Fibroblast of gingiva (primary cell): ENCODE results near the gene TP53TG3.
"Not testable (repeated sequence)": the region's sequence is repeated elsewhere in the genome, so short reads cannot be mapped to it uniquely, and the experiment has no call there.

Experiments used
- DNase-seq: peaks from one replicate; pipeline ENCODE4 v3.0.0-alpha.2; 2011; ENCODE audit warnings: low read depth

Gene TP53TG3, protein sequence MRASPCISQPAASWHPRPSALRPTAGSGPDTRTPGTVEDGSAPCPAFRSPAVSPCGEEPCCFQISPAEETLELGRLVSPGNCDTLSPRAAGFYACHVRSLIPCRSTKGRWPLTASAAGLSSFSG

DNA sequence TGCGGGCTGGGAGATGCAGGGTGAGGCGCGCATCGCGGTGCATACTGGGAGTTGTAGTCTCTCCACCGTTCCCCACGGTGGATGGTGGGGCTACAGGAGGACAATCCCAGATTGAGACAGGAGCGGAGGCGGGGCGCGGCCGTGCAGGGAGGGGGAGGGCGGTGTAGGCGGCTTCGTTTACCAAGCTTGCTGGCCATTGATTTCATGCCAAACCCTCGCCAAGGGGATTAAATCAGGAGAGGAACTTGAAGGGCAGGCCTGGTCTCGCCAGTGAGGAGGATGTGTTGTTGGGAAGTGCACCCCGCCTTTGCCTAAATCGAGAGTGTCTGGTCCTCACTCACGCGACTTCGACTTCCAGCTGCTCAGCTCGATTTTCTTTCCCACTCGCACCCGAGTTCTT lies at the start of gene TP53TG3:
TSS of gene TP53TG3 (minus strand) at position 101 of the 400 bp plus-strand sequence. CDS start at position 33, 68 bp downstream.
- DNase-seq: not testable (repeated sequence)

DNA sequence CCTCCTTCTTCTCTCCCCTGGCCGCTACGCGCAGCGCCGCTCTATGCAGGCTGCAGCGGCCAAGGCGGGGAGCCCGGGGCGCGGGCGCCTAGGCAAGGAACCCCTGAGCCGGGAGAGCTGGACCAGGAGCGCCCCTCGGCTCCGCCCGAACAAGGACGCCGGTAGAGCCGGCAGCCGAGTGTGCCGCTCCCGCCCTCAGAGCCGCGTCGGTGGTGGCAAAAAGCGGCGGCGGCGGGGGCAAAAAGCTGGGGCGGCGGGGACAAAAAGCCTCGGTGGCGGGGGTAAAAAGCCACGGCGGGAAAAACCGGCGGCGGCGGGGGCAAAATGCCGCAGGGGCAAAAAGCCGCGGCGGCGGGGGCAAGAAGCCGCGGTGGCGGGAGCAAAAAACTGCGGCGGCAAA lies 25.1 kb downstream of the TP53TG3 start:
- not testable (repeated sequence) for DNase-seq

DNA sequence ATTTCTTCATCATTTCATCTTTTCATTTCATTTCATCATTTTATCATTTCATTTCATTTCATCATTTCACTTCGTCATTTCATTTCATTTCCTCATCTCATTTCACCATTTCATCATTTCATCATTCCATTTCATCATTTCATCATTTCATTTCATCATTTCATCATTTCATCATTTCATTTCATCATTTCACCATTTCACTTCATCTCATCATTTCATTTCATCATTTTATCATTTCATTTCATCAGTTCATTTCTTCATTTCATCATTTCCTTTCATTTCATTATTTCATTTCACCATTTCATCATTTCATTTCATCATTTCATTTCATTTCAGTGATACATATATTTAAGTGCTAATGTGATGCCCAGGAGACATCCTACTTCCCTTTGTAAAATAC lies 28.4 kb downstream of the TP53TG3 start:
- not testable (repeated sequence) for DNase-seq

DNA sequence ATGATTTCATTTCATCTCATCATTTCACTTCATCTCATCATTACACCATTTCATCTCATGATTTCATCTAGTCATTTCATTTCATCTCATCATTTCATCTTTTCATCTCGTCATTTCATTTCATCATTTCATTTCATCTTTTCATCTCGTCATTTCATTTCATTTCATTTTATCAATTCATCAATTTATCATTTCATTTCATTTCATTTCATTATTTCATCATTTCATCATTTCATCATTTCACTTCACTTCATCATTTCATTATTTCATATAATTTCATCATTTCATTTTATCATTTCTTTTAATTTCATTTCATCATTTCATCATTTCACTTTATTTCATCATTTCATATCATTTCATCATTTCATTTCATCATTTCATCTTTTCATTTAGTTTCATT lies 29.2 kb downstream of the TP53TG3 start:
- DNase-seq: not testable (repeated sequence)

DNA sequence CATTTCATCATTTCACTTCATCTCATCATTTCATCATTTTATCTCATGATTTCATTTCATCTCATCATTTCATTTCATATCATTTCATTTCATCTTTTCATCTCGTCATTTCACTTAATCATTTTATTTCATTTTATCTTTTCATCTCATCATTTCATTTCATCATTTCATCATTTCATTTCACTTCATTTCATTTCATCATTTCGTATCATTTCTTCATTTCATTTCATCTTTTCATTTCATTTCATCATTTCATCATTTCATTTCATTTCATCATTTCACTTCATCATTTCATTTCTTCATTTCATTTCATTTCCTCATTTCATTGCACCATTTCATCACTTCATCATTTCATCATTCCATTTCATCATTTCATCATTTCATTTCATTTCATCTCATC lies 29.8 kb downstream of the TP53TG3 start:
- DNase-seq: not testable (repeated sequence)

DNA sequence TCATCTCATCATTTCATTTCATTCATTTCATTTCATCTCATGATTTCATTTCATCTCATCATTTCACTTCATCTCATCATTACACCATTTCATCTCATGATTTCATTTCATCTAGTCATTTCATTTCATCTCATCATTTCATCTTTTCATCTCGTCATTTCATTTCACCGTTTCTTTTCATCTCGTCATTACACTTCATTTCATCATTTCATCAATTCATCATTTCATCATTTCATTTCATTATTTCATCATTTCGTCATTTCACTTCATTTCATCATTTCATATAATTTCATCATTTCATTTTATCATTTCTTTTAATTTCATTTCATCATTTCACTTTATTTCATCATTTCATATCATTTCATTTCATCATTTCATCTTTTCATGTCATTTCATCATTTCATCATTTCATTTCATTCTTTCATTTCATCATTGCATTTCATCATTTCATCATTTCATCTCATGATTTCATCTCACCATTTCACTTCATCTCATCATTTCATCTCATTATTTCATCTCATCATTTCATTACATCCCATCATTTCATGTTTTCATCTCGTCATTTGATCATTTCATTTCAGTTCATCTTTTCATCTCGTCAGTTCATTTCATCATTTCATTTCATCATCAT lies 30.6 kb downstream of the TP53TG3 start:
- DNase-seq: not testable (repeated sequence)

DNA sequence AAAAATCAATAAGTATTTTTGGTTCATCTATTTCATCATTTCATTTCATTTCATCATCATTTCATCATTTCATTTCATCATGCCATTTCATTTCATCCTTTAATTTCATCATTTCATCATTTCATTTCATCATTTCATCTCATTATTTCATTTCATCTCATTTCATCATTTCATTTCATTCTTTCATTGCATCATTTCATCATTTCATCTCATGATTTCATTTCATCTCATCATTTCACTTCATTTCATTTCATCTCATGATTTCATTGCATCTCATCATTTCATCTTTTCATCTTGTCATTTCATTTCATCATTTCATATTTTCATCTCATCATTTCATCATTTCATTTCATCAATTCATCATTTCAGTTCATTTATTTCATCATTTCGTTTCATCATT lies 31.2 kb downstream of the TP53TG3 start:
- DNase-seq: not testable (repeated sequence)

DNA sequence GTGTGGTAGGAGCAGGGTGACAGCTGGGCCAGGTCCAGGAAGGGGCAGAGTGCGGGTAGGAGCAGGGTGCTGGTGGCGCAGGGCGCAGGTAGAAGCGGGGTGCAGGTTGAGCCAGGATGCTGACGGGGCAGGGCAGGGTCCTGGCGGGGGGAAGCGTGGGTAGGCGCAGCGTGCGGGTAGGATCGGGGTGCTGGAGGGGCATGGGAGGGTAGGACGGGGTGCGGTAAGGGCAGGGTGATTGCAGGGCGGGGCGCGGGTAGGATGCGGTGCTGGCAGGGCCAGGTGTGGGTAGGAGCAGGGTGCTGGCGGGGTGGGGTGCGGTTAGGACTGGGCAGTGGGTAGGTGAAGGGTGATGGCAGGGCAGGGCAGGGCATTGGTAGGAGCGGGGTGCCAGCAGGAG lies 38.4 kb downstream of the TP53TG3 start:
- not testable (repeated sequence) for DNase-seq

DNA sequence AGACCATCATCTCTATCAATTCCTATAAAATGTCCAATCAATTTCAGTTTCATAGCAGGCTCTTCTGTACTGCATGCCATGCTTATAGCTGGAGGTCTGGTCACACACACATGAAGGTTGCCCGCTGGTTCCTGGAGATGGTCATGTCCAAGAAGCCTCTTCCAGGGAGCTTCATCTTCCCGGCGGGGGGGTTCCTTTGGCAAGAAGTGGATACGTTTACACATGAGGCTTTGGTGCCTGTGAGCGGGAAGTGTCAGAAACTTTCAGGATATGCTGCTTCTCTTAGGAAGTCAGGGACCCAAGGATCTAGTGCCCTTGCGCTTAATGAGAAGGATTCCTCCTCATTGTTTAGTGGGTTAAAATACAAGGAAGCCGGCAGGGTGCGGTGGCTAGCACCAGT lies 43.9 kb downstream of the TP53TG3 start:
- DNase-seq: not testable (repeated sequence)
